Astrocyte of the cerebellum (primary cell): ENCODE data around the gene NSD2.
A peak's percentile ranks its signal among the peaks of the same experiment; 100 is the strongest.

Source experiments
- DNase-seq: peaks from one replicate; pipeline ENCODE4 v3.0.0-alpha.2; 2011; ENCODE audit warnings: low read depth
- H3K4me3 ChIP-seq: 2 replicates; pipeline ENCODE4 v1.5.1; 2011; ENCODE audit warnings: mild to moderate bottlenecking, low read depth, low read length, moderate library complexity
- CTCF ChIP-seq: IDR thresholded peaks from 2 replicates; pipeline ENCODE4 v1.5.1; 2012; ENCODE audit warnings: low read length, low read depth, moderate library complexity, mild to moderate bottlenecking; ENCODE audit errors: missing control alignments
- in situ Hi-C: cut with HindIII; loops from 2 replicates; pipeline ENCODE4 v1.10.0; 2017; ENCODE audit warnings: low sequenced_read_pairs

NSD2 gene

GRCh38 chr4:1850276-1850675 is 20.9 kb upstream of the NSD2 start:
- DNase-seq = no peak
- H3K4me3 ChIP-seq = no peak overlapping the region
- no peak for TF ChIP-seq CTCF
- in situ Hi-C loops = no loop called here

- no peak for DNase-seq
- no peak overlapping the region for H3K4me3 ChIP-seq
- no peak for TF ChIP-seq CTCF
- in situ Hi-C loops = no loop called here
Measured at GRCh38 chr4:1851160-1851559, 20.0 kb upstream of the NSD2 start.

- in situ Hi-C loops = no loop called here
- DNase-seq = no peak
- H3K4me3 ChIP-seq = no peak overlapping the region
- no peak for TF ChIP-seq CTCF
Measured at GRCh38 chr4:1851575-1852410, 19.4 kb upstream of the NSD2 start.

GRCh38 chr4:1852904-1853623 is 18.1 kb upstream of the NSD2 start:
- no peak for TF ChIP-seq CTCF
- in situ Hi-C loops = no loop called here
- no peak for DNase-seq
- no peak overlapping the region for H3K4me3 ChIP-seq

DNA sequence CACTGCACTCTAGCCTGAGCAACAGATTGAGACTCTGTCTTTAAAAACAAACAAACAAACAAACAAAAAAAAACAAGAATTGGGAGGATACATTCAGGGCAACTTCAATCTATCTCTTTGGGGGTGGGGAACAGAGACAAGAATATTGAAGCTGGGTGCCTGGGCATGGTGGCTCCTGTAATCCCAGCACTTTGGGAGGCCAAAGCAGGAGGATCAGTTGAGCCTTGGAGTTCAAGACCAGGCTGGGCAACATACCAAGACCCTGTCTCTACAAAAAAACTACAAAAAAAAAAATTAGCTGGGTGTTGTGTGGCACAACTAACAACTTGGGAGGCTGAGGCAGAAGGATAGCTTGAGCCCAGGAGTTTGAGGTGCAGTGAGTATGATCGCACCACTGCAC is 16.4 kb upstream of the NSD2 start:
- no peak for TF ChIP-seq CTCF

DNA sequence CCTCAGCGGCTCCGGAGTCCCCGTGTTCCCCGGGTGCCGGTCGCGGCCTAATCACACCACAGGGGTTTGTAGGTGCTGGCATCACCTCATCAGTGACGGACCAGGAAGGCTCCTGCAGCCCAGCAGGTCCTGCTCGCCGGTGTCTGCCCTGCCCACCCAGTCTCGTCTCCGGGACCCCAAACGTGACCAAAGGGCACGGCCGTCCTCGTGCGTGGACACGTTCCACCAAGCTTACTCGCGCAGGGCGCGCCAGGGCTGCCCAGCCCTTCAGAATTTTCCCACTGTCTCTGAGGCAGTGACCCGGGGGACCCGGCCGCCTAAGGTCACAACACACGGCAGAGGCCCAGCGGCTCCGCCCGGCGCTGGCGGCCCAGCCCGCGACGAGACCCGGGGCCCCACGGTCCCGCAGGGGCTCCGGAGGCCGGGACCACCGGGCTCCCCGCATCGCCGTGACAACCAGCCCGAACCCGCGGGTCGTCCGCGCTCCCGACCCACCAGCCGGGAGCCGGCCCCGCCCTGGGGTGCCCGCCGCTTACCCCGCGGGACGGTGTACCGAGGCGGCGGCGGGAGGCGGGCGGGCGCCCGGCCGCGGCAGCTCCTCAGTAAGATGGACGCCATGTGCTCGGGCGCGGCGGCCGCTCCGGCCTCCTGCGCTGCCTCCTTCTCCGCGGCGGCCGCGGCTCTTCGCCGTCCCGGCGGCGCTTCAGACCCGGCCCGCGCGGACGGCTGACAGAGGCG is 15.7 kb upstream of the NSD2 start:
- H3K4me3 ChIP-seq = peak overlapping the region; percentile 82
- TF ChIP-seq CTCF = no peak
- DNase-seq = no peak
- in situ Hi-C loops = loop anchor here (5.0 kb wide), 1 partner anchor 43 kb away; no protein-coding TSS in a partner anchor

More for the DNA sequence above, 16.4 kb upstream of the NSD2 start:
- peak overlapping the region; percentile 82 for H3K4me3 ChIP-seq
- in situ Hi-C loops = loop anchor here (5.0 kb wide), 1 partner anchor 42 kb away; no protein-coding TSS in a partner anchor
- DNase-seq = no peak
